ENCODE results near the gene TMBIM4. TPM values are rescaled to one million over a fixed set of nuclear protein-coding genes. Genes with fewer than 3 reads are reported as not detected.

Gene TMBIM4
- total and polyA plus RNA-seq, 7 donors, result 77.2 to 200 (median 156) TPM

GRCh38 chr12:66190519-66191370 lies 20.9 kb upstream of the TMBIM4 start:
- intact Hi-C loops (cut with DNase I), result no loop called here
- Histone ChIP-seq H3K36me3 (no peaks in the 10 kb centered on the region), H3K27ac (peak overlapping the region in 3 of 4 donors; percentile 72 to 87 (median 72)), H3K9me3 (no peaks in the 10 kb centered on the region), H3K27me3 (peaks cover 5 to 31% (median 15%) of the 10 kb centered on the region in 3 donors), H3K4me3 (peak overlapping the region in 2 of 4 donors; percentile 45 to 51), H3K4me1 (peaks cover 0 to 12% (median 2%) of the 10 kb centered on the region in 4 donors)
- DNase-seq, result no peak
- TF ChIP-seq POLR2A (IDR thresholded peaks at IDR 0.05) (no peak), EP300 (IDR thresholded peaks at IDR 0.05) (no peak), CTCF (IDR thresholded peaks at IDR 0.05) (no peak), POLR2AphosphoS5 (IDR thresholded peaks at IDR 0.05) (no peak)
- 60 to 79% methylated on average over 1 of the region's 1 CpG for WGBS, 2 donors

GRCh38 chr12:66189889-66190288 lies 20.1 kb upstream of the TMBIM4 start:
- Histone ChIP-seq H3K27me3 (peaks cover 5 to 33% (median 15%) of the 10 kb centered on the region in 3 donors), H3K4me1 (peaks cover 0 to 12% (median 2%) of the 10 kb centered on the region in 4 donors), H3K9me3 (no peaks in the 10 kb centered on the region), H3K36me3 (no peaks in the 10 kb centered on the region), H3K4me3 (peak overlapping the region; percentile 18 to 51 (median 46)), H3K27ac (peak overlapping the region; percentile 72 to 87 (median 77))
- intact Hi-C loops (cut with DNase I), result no loop called here
- no peak for TF ChIP-seq CTCF (IDR thresholded peaks at IDR 0.05)
- TF ChIP-seq EP300 (IDR thresholded peaks at IDR 0.05), result no peak
- TF ChIP-seq POLR2A (IDR thresholded peaks at IDR 0.05), result no peak
- no peak for TF ChIP-seq POLR2AphosphoS5 (IDR thresholded peaks at IDR 0.05)
- WGBS, 2 donors, result 66 to 82% methylated on average over 6 of the region's 6 CpGs
- DNase-seq, result no peak

DNA sequence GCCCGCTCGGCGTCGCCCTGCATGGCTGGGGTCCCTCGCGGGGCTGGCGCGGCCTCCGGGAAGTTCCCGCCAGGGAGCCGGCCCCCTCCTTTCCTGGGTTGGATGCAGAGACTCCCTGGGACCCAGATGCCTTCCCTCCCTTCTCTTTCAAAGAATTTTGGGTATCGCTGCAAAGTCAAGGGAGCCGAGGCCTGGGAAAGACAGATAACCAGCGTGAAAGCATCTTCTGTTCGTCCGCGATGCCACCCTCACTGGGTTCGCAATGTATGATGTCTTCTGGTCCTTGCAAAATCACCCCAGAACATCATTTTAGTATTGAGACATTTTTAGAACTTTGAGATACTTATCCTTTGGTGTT lies 19.7 kb upstream of the TMBIM4 start:
- intact Hi-C loops (cut with DNase I), result no loop called here
- WGBS, 2 donors, result 14 to 35% methylated on average over 18 of the region's 18 CpGs

GRCh38 chr12:66188584-66189485 lies 19.0 kb upstream of the TMBIM4 start, which contains the start of gene IRAK3:
IRAK3 (plus strand) TSS chr12:66189214; CDS start chr12:66189300, 86 bp downstream.
- H3K36me3 ChIP-seq, result no peaks in the 10 kb centered on the region
- WGBS, 2 donors, result 18 to 22% methylated on average over 82 of the region's 82 CpGs
- TF ChIP-seq POLR2A (IDR thresholded peaks at IDR 0.05), result peak; percentile 20 to 51
- no peak for TF ChIP-seq CTCF (IDR thresholded peaks at IDR 0.05)
- peak; percentile 82 to 94 (median 86) for TF ChIP-seq POLR2AphosphoS5 (IDR thresholded peaks at IDR 0.05)
- TF ChIP-seq EP300 (IDR thresholded peaks at IDR 0.05), result peak; percentile 16 to 95 (median 77)
- intact Hi-C loops (cut with DNase I), result no loop called here
- H3K9me3 ChIP-seq, result no peaks in the 10 kb centered on the region
- H3K4me3 ChIP-seq, result peak within 1 kb of the TSS; percentile 18 to 51 (median 46)
- H3K4me1 ChIP-seq, result peaks cover 0 to 12% (median 2%) of the 10 kb centered on the region in 4 donors
- peak within 1 kb of the TSS; percentile 72 to 87 (median 77) for H3K27ac ChIP-seq
- H3K27me3 ChIP-seq, result peaks cover 5 to 37% (median 15%) of the 10 kb centered on the region in 3 donors
- peak; percentile 95 for DNase-seq

More for the DNA sequence above, 19.7 kb upstream of the TMBIM4 start:
- peaks cover 5 to 37% (median 15%) of the 10 kb centered on the region in 3 donors for H3K27me3 ChIP-seq
- H3K27ac ChIP-seq, result peak overlapping the region; percentile 72 to 87 (median 77)
- no peak for DNase-seq
- H3K9me3 ChIP-seq, result no peaks in the 10 kb centered on the region
- TF ChIP-seq EP300 (IDR thresholded peaks at IDR 0.05), result no peak
- TF ChIP-seq POLR2A (IDR thresholded peaks at IDR 0.05), result no peak
- H3K36me3 ChIP-seq, result no peaks in the 10 kb centered on the region
- peak overlapping the region; percentile 18 to 51 (median 46) for H3K4me3 ChIP-seq
- peaks cover 0 to 12% (median 2%) of the 10 kb centered on the region in 4 donors for H3K4me1 ChIP-seq
